DMS79 treated with DMSO at 0.1 percent for 48 hours (cell line): Measurements from ENCODE around the gene MRFAP1L1.
"Not testable (repeated sequence)": the region's sequence is repeated elsewhere in the genome, so short reads cannot be mapped to it uniquely, and the experiment has no call there.

Source experiments
- DNase-seq: peaks from one replicate; lab custom pipeline; 2025; lab: John Stamatoyannopoulos, UW

MRFAP1L1 gene

DNA sequence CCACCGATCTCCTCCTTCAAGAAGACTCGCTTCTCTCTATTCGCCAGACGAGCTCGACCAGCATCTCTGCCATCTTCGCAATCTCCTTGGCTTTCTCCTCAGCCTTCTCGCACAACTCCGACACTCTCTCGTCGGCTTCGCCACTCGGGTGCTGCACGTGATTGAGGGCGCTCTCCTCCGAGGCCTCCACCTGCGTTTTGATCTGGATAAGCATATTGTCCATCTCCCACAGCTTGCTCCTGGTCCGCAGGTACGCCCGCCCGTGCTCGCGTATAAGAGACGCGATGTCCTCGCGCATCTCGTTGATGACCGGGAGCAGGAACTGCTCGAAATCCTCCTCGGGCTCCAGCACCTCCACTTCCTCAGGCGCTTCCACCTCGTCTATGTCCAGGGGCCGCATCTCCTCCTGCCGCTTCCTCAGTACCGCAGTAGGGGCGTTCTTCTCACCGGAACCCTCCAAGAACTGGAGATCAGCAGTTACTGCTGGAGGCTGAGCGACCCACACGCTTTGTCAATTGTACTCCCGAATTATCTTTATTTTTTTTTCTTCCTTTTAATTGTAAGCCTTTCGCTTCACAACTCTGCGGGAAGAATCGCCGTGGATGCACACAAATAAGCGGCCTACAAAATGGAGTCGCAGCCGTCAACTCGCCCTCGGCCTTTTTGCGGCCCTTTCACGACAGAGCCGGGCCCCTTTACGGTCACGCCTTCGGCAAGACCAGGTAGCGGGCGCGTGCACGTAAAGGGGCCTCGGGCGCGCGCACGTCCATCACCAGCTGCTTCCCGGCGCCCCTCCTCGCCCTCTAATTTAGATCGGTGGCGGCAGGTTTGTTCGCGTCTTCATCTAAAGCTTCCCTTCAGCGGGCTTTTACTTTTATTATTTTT lies at the start of gene MRFAP1L1:
TSS of gene MRFAP1L1 (minus strand) at position 636 of the 885 bp plus-strand sequence. CDS start at position 400, 236 bp downstream.
- peak; percentile 83 for DNase-seq

- DNase-seq: no peak
Observed at GRCh38 chr4:6758728-6759127, 49.1 kb upstream of the MRFAP1L1 start.

GRCh38 chr4:6756345-6756744 lies 46.7 kb upstream of the MRFAP1L1 start:
- not testable (repeated sequence) for DNase-seq

DNA sequence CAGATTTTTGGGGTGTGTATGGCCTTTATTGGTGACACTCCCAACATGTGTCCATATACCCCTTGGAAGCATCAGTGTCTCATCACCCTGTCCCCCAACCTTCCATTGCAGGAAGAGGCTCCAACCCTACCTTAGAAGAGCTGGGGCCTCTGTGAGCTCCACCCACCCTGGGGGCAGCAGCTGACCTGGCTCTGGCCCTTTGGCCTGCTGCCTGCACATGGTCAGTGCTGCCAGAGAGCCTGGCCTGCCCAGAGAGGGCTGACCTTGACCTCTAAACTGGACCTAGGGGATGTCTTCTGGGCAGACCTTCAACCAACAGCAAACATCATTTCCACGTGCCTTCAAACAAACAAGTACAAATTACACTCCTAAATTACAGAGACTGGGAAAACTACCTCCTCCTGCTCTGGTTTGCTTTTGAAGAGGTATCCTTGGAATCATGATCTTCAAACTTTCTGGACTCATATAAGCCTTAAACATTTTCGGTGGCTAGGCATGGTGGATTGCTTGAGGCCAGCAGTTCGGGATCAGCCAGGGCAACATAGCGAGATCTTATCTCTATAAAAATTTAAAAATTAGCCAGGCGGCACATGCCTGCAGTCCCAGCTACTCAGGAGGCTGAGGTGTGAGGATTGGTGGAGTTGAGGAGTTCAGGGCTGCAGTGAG lies 45.6 kb upstream of the MRFAP1L1 start:
- no peak for DNase-seq

DNA sequence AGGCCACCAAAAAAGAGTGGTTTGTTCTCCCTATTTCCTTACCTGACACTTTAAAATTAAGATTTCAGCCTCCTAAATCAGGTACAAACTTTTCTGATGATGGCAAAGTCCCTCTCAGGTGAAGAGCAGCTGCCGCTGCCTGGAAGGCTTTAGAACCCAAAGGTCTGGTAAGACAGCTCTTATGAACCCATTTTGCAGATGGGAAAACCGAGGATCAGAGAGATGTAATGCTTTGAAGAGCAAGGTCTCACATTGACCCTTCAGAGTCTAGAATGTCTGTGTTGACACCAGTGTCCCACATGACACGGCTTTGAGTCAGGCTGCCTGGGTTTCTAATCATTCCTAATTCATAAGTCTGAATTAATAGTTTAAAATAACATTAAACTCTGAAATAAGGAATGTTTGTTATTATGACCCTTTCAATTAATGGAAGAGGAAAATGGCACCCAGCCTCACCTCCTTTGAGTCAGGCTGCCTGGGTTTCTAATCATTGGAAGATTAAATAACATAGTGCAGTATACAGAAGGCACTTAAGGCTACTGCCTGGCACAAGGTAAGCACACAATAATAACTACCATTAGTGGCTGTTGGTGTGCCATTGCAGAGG lies 44.9 kb upstream of the MRFAP1L1 start:
- DNase-seq: no peak

DNA sequence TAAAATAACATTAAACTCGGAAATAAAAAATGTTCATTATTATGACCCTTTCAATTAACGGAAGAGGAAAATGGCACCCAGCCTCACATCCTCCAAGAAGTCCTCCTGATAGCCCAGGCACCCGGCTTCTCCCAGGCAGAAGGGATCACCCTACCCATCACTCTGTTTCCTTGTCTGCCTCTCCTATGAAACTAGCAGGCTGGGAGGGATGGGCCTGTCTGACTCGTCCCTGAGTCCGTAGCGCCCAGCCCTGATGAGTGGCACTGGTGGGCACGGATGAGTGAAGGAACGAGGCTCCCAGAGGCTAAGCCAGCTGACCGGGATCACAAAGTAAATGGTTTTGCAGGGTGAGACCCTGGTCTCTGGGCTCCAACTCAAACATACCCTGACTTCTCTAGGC lies 44.2 kb upstream of the MRFAP1L1 start:
- no peak for DNase-seq

GRCh38 chr4:6753103-6753560 lies 43.5 kb upstream of the MRFAP1L1 start:
- DNase-seq: no peak

- DNase-seq: no peak
Observed at GRCh38 chr4:6752486-6752829, 42.8 kb upstream of the MRFAP1L1 start.

GRCh38 chr4:6751611-6752485 lies 42.2 kb upstream of the MRFAP1L1 start:
- DNase-seq: no peak

GRCh38 chr4:6750286-6751221 lies 40.9 kb upstream of the MRFAP1L1 start:
- DNase-seq: no peak

- no peak for DNase-seq
Observed at GRCh38 chr4:6749340-6750171, 39.9 kb upstream of the MRFAP1L1 start.

- no peak for DNase-seq
Observed at GRCh38 chr4:6748286-6748685, 38.6 kb upstream of the MRFAP1L1 start.

GRCh38 chr4:6747294-6748051 lies 37.8 kb upstream of the MRFAP1L1 start:
- peak; percentile 67 for DNase-seq

DNA sequence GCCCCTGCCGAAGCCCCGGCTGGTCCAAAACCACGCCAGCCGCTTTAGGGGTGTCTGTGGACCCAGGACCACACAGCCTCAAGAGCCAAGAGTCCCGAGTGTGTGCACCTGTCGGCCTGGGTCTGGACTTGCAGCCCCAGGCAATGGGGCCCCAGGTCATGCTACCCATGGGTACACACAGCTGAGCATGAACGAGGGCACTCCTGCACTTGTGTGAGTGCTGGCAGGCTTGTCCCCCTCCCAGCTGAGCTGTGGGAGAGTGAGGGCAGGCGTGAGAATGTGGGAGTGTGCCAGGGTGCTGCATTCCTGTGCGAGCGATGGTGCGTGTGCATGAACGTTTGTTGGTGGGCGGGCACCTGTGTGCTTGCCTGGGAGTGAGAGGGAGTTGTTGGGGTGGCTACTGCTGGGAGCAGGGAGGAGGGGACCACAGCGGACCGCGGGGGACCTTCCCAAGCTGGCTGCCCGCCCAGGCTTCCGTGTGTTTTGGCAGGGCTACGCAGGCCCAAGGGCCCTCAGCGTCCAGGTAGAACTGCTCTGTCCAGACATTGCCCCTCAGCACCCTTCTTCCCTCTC lies 37.1 kb upstream of the MRFAP1L1 start:
- peak; percentile 74 for DNase-seq

- no peak for DNase-seq
Observed at GRCh38 chr4:6742989-6743388, 33.3 kb upstream of the MRFAP1L1 start.

- no peak for DNase-seq
Observed at GRCh38 chr4:6742507-6742906, 32.8 kb upstream of the MRFAP1L1 start.

DNA sequence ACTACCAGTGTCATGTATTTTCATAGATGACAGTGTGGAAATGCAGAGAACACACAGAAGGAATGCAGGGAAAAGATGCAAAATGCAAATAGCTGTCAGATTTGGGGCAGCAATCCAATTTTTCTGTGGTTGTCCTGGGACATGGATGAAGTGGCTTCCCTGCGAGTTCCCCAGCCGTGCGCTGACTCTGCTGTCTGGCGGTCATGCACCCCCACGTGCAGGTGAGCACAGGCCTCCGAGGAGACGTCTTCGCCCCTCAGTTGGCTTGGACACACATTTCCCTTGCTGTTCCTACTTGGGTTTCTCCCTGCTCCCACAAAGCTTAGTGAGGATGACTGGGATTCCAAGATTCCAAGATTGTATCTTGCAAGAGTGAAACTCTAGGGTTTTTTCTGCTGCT lies 30.7 kb upstream of the MRFAP1L1 start:
- no peak for DNase-seq

GRCh38 chr4:6739920-6740319 lies 30.3 kb upstream of the MRFAP1L1 start:
- DNase-seq: no peak
